Stimulated activated CD8-positive, alpha-beta memory T cell treated with anti-CD3 and anti-CD28 coated beads, Interleukin-4, amount 100 ng/mL, for 48 hours (primary cell): ENCODE data around the gene KRT2.
"Not testable (repeated sequence)": the region's sequence is repeated elsewhere in the genome, so short reads cannot be mapped to it uniquely, and the experiment has no call there.

ENCODE experiments used
- DNase-seq: peaks from one replicate; pipeline ENCODE4 v3.0.0-alpha.2; 2020

The KRT2 gene

GRCh38 chr12:52683575-52684300, 31.7 kb upstream of the KRT2 start:
- no peak for DNase-seq

- DNase-seq = no peak
These were observed 31.0 kb upstream of the KRT2 start for GRCh38 chr12:52682938-52683574.

- no peak for DNase-seq
These were observed 30.3 kb upstream of the KRT2 start for GRCh38 chr12:52682381-52682660.

GRCh38 chr12:52681526-52682380, 29.7 kb upstream of the KRT2 start:
- peak; percentile 46 for DNase-seq

- no peak for DNase-seq
These were observed 28.4 kb upstream of the KRT2 start, which contains the start of gene KRT1 for GRCh38 chr12:52680363-52680762. Gene KRT1 (minus strand): TSS chr12:52680407. CDS start chr12:52680348, 59 bp downstream.

GRCh38 chr12:52679875-52680274, 27.9 kb upstream of the KRT2 start:
- no peak for DNase-seq

GRCh38 chr12:52677671-52678070, 25.7 kb upstream of the KRT2 start:
- no peak for DNase-seq

- DNase-seq = no peak
These were observed 25.1 kb upstream of the KRT2 start for GRCh38 chr12:52677126-52677525.

- DNase-seq = no peak
These were observed 24.2 kb upstream of the KRT2 start for GRCh38 chr12:52676163-52676562.

- DNase-seq = no peak
These were observed 23.3 kb upstream of the KRT2 start for GRCh38 chr12:52675301-52675701.

GRCh38 chr12:52674433-52674775, 22.4 kb upstream of the KRT2 start:
- no peak for DNase-seq

- DNase-seq = no peak
These were observed 21.9 kb upstream of the KRT2 start for GRCh38 chr12:52673713-52674432.

GRCh38 chr12:52673217-52673616, 21.2 kb upstream of the KRT2 start:
- DNase-seq = no peak

- no peak for DNase-seq
These were observed 20.4 kb upstream of the KRT2 start for GRCh38 chr12:52672321-52672933.

- no peak for DNase-seq
These were observed 18.9 kb upstream of the KRT2 start for GRCh38 chr12:52670961-52671360.

- DNase-seq = no peak
These were observed 18.5 kb upstream of the KRT2 start for GRCh38 chr12:52670506-52670905.

GRCh38 chr12:52669941-52670340, 17.9 kb upstream of the KRT2 start:
- not testable (repeated sequence) for DNase-seq

GRCh38 chr12:52669426-52669825, 17.4 kb upstream of the KRT2 start:
- no peak for DNase-seq

GRCh38 chr12:52667931-52668330, 15.9 kb upstream of the KRT2 start:
- no peak for DNase-seq

GRCh38 chr12:52667509-52667908, 15.5 kb upstream of the KRT2 start:
- no peak for DNase-seq

GRCh38 chr12:52666471-52666870, 14.5 kb upstream of the KRT2 start:
- DNase-seq = no peak

GRCh38 chr12:52663420-52663819, 11.4 kb upstream of the KRT2 start:
- no peak for DNase-seq

GRCh38 chr12:52662918-52663229, 10.9 kb upstream of the KRT2 start:
- DNase-seq = no peak
